Renal cortical epithelial cell (primary cell): Measurements from ENCODE around the gene MAD1L1. TPM values are rescaled to one million over a fixed set of nuclear protein-coding genes. Genes with fewer than 3 reads are reported as not detected.

Source experiments
- DNase-seq: peaks from one replicate; pipeline ENCODE4 v3.0.0-alpha.2; 2011; ENCODE audit warnings: low read depth
- total RNA-seq: library from RNA; depleted of rRNA; stranded (reverse); fragments of >200 nt; gene quantifications from 2 replicates; pipeline ENCODE4 v1.2.3, GENCODE V29; 2014

The MAD1L1 gene
- total RNA-seq, 1 donor from 2014 or later: 33.5 TPM

DNA sequence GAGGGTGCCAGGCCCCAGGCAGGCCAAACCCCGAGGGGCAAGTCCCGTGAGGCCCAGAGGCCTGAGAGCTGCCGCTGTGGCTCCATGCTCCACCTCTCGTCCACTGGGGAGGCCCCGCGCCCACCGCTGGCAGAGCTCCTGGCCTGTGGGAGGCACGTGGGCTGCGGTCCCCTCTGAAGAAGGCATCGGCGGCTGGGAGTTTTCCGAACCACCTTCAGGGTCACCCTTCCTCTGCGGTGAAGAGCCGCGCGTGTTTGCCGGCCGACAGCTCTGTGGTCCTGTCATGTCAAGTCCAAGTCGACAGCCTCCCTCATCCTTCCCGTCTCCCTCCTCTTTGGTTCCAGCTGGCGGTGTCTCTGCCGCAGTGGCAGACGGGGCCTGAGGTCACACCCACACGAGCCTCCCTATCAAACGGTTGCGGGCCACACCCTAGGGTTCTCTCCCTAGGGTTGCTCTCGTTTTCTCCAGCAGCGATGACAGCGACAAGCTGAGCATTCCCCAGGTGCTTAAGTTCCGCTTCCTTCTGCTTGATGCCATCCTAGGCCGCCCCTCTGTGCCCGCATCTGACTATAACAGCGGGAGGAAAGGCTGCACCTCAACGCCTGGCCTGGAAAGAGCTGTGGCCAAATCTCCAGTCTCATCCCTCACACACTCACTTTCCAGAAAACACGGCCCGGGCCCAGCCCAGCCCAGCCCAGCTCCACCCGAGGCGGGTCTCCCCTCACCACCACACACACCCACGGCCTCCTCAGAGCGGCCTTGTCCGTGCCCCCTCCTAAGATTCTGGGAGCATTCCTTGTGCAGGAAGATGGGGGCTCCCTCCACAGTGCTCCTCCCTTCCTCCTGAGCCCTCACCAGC lies 377.6 kb downstream of the MAD1L1 start:
- DNase-seq: no peak

DNA sequence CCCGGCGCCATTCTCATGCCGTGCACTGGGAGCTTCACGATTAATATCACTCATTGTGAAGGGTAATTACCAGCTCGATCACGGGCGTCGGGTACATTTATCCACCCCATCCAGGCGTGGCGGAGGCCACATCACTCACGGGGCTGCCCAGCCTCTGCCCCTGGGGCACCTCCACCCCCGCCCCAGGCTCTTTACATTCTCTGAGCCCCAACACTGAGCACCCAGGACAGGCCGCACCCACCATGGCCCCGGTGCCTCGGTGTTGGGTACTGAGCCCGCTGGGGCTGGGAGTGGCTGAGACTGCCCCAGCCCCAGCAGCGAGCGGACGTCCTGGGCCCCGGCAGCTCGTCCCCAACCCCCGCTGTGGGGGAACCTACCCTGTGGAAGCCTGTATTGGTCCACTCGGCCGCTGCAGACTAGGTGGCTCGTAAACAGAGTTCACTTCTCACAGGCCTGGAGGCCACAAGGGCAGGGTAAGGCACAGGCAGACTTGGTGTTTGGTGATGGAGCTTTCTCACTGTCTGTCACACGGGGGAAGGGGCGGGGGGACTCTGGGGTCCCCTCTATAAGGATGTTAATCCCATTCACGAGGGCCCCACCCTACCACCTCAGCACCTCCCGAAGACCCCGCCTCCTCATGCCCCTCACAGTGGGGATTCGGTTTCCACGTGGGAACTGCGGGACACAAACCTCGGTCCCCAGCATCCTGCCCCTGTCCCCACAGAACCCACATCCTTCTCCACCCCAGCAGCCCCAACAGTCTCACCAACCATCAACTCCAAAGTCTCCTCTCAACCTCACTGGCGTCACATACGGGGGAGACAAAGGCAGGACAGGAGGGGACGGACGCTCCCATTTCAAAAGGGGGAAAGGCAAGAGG lies 378.5 kb downstream of the MAD1L1 start:
- DNase-seq: no peak

DNA sequence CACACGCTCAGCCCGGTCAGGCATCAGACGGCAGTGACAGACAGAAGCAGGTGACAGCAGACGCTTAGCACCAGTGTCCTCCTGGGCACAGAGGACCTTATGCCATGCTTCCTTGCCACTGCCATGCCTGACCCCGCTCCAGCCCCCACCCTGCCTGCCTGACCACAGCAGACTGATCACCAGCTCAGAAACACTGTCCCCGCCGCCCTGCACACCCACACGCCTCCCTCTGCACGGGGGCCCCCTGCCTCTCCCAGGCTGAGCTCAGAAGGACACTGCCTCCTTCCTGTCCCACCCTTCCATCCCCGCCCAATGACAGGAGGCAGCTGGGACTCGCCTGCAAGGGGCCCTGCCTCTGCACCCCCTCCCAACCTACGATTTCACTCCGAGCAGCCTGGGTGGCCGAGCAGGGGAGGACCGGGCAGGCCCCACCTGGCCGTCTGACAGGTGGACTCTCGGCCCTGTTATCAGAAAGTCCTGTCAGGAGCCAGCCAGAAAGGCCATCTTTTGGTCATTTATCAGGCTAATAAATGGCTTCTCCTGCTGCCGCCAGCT lies 379.2 kb downstream of the MAD1L1 start:
- no peak for DNase-seq

DNA sequence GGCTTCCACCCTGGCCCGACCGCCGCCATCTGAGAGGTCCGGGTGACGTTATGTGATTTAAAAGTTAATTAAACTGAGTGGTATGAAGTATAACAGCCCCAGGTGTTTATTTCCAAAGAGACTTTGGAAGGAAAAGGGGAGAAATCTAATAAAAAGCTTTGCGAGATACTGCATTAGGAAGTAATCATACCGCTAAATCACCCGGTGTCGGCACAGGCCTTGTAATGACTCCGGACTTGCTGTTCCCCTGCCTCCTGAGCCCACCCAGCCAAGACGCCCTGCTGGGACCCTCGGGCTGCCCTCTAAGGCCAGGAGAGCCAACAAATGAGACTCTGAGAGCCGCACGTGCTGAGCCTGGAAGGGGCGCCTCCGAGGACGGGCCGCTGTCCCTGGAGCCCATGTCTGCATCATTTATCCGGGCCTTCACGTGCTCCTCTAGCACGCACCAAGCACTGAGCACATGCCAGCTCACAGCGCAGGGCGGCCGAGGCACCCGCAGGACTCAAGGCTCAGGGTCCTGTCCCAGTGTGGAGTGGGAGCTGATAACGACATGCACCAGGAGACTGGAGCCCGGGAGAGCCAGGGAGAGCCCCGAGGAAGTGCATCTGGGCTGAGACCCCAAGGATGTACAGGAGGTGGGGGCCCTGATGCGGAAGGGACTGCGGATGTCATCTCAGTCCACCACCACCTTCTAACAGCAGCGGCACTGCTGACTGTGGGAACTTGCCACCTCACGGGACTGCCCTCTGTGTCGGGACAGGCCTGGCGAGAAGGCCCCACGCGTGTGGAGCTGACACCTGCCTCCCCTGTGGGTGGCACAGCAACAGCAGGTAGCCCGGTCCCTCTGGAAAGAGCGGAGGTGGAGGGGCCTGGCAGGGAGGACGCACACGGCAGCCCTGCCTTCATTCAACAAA lies 380.0 kb downstream of the MAD1L1 start:
- no peak for DNase-seq

DNA sequence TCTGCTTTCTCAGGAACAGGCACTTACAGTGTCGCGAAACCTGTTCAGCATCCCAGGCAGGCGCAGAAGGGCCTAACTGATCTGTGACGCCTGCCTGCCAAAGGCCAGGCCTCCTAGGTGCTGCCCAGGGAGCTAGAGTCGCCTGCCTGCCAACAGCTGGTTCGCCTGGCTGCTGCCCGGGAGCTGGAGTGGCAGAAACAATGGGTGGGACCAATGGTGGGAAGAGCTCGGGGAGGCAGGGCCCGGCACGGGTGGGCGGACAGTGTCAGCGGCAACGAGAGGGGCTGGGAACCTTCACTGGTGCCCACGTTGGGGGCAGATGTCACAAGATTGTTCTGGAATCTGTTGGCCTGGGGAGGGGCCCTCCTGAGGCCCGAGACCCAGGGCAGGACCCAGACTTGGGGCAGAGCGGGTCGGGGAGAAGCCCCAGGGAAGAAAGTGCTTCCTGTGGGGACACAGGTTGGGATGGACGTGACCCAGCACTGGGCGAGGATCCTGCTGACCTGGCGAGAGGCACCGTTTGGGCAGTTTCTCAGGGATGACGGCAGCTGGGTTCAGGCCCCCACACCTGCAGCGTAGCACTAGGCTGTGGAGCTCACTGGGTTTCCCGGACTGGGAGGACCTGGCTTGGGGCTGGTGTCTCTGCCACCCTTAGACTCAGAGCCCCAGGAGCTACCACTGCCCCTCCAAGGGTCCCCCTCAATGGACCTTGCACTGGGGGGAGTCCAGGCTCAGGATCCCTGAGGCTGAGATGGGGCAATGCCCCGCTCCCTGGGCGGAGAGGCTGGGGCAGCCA lies 380.8 kb downstream of the MAD1L1 start:
- no peak for DNase-seq

DNA sequence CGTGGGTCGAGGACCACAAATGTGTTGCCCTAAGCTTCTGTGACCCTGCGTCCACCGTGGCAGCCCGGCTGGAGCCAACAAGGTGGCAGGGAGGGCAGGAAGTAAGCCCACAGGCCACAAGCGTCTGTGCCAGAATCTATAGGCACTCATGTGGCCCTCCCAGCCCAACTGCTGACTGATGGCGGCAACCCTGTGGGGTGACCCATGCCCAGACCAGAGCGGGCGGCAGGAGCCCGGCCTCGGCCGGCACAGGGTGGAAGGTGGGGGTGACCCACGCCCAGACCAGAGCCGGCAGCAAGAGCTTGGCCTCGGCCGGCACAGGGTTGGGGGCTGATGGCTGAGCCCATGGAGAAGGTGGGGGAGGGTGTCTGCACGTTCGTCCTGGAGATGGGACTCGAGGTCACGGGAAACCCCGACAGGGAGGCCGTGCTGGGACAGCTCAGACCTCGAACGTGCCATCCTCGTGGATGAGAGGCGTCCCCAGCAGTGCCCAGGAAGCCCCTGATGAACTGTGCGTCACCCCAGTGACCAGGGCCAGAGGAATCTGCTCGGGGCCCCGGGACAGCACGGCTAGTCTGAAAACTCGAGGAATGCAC lies 381.7 kb downstream of the MAD1L1 start:
- no peak for DNase-seq

DNA sequence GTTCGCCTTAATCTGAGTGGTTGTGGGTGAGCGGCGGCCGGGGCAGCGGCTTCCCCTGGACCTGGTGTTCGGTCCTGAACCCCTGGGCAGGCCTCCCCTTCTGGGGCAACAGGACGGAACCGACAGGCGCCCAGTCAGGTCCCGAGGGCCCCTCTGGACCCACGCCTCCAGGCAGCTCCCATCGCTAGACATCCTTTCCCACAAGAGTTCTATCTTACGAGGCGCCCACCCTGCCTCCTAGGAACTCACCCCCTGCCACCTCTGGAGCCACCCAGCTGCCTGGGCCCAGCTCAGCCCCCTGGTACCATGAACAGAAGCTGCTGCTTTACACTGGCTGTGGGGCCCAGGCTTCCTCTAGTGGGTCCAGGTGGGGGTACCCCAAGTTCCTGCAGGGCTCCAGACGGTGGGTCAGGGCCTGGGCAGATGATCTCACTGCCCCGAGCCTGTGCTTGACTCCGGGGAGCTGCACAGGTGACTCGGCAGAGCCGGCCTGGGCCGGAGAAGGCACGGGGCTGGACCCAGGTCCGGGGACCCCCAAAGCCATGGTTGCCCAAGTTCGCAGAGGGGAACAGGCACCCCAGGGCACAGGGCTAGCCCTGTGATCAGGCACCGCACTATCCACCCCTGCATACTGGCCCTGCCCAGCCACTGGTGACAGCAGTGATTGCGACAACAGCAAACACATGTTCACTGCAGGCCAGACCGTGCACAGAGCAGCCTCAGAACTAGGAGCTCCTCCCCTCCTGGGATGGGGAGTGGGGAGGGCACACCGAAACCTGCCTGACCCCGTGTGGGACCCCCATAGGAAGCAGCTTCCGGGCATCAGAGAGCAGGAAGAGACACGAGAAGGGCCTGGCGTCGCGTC lies 382.4 kb downstream of the MAD1L1 start:
- DNase-seq: no peak

DNA sequence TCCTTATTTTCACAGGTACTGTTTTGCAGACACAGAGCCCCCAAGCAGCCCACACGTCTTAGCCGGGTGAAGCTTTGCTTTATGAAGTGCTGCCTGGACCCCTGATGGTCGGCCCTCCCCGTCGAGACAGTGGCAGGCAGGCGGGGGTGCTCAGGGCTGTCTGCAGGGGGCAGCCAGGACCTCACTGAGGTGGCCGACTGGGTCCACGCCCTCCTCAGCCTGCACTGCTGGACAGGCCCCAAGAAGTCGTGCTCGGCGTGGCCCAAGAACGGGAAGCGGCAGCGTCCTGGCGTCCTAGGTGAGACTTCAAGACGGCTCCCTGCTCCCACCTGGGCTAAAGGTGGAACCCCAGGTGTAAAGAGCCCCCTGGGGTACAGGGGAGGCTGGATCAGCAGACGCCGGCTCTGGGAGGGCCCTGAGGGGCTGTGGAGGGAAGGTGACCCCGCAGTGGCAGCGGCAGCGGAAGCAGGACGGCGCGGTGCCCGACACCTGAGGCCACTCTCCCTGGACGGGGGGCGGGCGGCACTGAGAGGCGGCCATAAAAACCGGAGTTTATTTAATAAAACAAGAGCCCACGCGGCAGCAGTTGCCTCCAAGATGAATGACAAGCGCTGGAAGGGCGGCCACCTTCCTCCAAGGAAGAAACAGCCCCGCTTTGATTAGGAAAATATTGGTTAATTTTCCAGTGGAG lies 383.2 kb downstream of the MAD1L1 start:
- no peak for DNase-seq

DNA sequence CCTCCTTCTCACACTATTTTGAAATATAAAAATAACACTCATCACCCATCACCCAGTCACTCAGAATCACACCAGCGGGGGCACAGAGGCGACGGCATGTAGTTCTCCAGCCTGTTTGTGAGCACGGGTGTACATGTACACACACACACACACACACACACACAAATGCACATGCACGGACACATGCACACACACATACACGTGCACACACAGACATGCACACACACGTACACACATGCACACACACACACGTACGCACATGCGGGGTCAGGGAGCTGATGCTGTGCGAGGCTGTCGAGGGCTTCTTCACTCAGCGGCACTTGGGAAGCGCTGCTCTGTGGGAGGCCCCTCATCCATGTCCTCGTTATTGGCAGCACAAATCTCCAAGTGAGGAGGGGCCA lies 383.8 kb downstream of the MAD1L1 start:
- no peak for DNase-seq

DNA sequence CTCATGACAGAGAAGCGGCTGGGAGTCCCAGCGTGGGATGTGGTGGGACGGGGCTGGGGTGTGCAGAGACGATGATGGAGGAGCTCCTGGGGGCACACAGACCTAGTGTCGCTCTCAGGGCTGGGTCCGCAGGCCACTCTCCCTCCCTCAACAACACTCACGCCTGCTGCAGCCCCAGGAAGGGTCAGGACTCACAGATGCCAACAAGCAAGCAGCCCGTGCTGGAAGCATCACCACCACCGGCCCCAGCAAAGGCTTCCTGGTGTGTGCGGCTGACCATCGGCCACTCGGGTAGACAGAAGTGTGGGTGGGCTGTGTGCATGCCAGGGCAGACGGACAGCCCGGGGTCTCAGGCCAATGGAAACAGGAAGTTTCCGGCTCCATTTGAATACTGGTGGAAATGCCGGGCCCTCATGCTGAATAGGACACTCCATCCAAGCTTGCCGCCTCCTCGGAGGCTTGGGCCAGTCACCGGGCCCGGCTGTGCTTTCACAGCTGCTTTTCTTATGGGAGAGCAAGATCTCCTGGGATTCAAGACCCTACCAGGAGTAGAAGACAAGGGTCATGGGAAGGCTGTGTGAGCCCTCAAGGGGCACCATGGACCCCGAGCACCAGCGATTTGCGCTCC lies 384.6 kb downstream of the MAD1L1 start:
- DNase-seq: no peak

DNA sequence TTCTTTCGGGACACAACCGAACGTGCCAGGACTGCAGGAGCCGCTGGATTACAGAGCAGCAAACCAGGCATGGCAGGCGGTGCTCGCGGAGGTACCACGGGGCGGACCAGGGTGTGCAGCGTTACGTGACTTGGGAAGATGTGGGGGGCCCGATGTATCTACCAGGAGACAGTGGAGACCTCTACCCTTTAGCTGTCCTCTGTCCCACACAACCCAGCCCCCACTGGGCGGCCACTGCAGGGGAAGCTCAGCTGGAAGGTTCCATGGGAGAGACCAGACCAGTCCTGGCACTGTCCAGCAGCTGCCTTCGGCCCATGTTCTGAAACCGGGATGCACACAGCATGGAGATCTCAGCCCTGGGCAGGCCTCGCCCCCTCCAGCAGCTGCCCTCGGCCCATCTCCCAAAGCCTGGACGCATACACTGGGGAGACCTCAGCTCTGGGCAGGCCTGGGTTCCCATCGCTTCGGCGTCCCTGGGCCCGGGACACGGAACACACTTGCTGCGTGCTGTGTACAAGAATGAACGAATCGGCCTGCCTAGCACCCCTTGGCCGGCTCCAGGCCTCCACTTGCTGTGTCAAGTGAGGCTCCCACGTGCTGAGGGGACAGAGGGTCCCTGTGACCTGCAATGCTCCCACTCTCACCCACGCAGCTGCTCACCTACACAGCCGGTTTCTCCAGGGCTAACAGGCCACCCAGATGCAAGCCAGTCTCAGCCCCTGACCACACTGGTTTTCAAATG lies 385.3 kb downstream of the MAD1L1 start:
- DNase-seq: no peak

DNA sequence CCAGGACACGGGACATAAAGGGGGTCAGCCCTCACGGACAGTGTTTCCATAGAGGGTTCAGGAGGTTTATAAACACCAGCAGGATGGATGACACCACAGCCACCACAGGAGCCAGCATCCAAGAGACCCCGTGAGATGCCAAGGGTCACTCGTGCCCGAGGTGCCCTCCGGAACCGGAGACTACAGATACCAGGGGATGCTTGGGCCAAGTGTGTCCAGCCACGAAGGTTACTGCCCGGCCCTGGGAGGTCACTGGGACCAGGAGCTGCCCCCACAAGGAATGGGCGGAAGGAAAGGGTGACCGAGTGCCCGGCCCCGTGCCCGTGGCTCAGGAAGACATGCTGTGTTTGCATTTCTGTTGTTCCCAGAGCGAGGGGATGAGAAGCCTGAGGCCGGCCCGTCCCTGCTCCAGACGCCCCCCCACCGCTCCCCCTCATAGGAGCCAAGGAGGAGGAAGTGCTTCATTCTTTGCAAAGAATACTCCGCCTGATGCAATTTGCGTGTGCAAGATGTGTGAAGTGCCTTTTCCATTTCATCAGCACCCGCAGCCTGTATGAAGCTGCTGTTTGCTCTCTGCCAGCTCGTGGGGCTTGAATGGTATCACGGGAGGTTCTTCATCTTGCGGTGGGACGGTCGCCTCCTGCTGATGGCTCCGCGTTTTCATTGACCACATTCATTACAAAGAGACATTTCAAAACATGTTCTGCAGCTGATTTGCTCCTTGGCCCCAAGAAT lies 386.2 kb downstream of the MAD1L1 start:
- DNase-seq: no peak

DNA sequence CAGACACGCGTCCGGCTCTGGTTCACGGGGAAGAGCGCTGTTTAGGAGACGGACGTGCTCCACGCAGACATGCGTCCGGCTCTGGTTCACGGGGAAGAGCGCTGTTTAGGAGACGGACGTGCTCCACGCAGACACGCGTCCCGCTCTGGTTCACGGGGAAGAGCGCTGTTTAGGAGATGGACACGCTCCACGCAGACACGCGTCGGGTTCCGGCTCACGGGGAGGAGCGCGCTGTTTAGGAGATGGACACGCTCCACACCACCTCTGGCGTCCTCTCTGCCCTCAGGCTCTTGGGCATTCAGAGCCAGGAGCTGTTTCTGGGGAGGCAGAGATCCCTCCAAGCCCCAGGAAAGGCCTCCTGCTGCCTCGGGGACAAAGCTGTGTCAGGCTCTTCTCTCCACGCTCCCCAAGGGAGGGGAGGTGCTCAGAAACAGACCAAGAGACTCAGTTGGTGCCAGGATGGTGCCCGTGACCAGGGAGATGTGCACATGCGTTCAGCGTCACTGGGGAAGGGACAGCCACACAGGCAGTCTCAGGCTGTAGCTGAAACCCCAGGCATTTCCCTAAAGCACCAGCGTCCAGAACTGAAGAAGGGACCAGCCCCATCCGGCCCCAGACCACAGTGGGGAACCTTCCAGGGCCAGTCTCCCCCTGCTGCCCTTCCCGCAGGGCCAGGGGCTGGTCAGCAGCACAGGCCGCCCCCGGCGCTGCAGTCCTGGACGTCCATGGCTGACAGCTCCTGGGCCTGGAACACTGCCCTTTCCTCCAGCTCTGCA lies 387.0 kb downstream of the MAD1L1 start:
- no peak for DNase-seq

DNA sequence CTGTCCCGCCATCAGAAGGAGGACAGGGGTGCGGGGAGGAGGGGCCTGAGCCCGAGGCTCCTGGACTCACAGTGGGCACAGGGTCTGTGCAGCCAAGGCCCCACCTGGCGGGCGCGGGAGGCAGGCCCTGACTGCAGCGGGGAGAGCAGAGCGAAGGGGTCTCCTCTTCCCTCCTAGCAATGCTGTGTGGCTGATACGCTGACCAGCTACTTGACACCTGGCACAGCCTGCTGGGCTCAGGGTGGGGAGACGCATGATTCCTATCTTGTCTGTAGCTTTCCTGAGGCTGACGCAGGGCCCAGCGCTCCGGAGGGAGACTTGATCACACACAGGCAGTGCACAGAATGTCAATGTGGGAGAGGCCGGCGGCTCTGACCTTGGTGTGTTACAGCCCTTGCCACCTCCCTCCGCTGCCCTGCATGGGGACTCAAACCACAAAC lies 387.8 kb downstream of the MAD1L1 start:
- no peak for DNase-seq

DNA sequence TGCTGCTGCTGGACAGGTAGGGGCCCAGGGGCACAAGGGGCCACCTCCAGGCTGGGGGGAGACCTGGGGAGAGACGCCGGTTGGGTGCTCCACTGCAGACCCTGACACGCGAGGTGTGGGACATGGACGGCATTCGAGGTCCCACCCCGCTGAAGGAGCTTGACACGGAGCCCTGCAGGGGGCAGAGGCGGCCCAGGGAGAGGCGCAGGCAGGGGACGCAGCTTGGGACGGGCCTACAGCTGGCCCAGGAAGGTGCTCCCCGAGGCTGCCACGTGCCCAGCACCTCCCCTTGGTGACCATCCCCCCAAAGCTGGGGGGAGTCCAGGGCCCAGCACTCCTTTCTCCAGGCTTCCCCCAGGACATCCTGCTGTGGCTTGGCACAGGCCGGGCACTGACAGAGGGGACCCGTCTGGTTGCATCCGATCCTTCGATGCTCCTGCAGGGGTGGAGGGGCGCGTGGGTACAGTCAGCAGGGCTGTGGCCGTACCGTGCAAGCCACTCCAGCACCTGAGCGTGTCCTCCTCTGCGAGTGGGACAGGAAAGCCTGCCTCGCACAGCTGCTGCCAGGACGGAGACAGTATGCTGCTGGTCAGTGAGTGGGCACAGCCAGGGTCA lies 388.3 kb downstream of the MAD1L1 start:
- no peak for DNase-seq
